K562 (cell line): Measurements from ENCODE around the gene GPN3. TPM values are rescaled to one million over a fixed set of nuclear protein-coding genes. Genes with fewer than 3 reads are reported as not detected.

ENCODE experiments used
- ARID4B ChIP-seq: sonication (generic); formaldehyde crosslinking; IDR thresholded peaks from 2 replicates; pipeline ENCODE4 v1.8.0; 2022; ENCODE audit warnings: mild to moderate bottlenecking, missing genetic modification reagents
- ASH1L ChIP-seq: fragments of 450-650 bp; IDR thresholded peaks from 2 replicates; pipeline ENCODE4 v1.6.1; 2018; ENCODE audit warnings: borderline replicate concordance, mild to moderate bottlenecking, low read depth; ENCODE audit not compliant: partially characterized antibody
- ATF1 ChIP-seq, 2 experiments: fragments of 450-650 bp in 1 of 2; IDR thresholded peaks; 2 replicates each; pipeline ENCODE4 v1.6.1; 2016; ENCODE audit warnings: missing compliant biosample characterization in 1 of 2, missing genetic modification characterization in 1 of 2
- BCLAF1 ChIP-seq, 2 experiments: fragments of 450-650 bp in 1 of 2; IDR thresholded peaks; 2 replicates each; pipeline ENCODE4 v1.6.1; 2011 to 2017; ENCODE audit warnings: low read depth in 2 of 2, antibody characterized with exemption in 1 of 2, borderline replicate concordance in 1 of 2, low read length in 1 of 2, mild to moderate bottlenecking in 1 of 2, mixed read lengths in 1 of 2; ENCODE audit not compliant: control insufficient read depth in 1 of 2
- BHLHE40 ChIP-seq: IDR thresholded peaks from 2 replicates; pipeline ENCODE4 v1.6.1; 2011; ENCODE audit warnings: low read length, improper control_type of control experiment
- CSDE1 ChIP-seq, 2 experiments: fragments of 450-650 bp; IDR thresholded peaks; 2 replicates each; pipeline ENCODE4 v1.6.1; 2016; ENCODE audit warnings: mild to moderate bottlenecking in 1 of 2
- FIP1L1 ChIP-seq: fragments of 200-400 bp; formaldehyde crosslinking; IDR thresholded peaks from 2 replicates; pipeline ENCODE4 v1.6.1; 2018; ENCODE audit warnings: mild to moderate bottlenecking, low read depth, low read length; ENCODE audit not compliant: poor library complexity, severe bottlenecking
- FOS ChIP-seq: IDR thresholded peaks from 3 replicates; pipeline ENCODE4 v1.6.1; 2011; ENCODE audit not compliant: insufficient read length; ENCODE audit errors: extremely low read depth
- FOXP1 ChIP-seq: sonication (generic); formaldehyde crosslinking; IDR thresholded peaks from 2 replicates; pipeline ENCODE4 v1.8.0; 2022; ENCODE audit warnings: mild to moderate bottlenecking, missing genetic modification reagents
- KDM1A ChIP-seq, 2 experiments: fragments of 450-650 bp; IDR thresholded peaks; 2 replicates each; pipeline ENCODE4 v1.6.1; 2016; ENCODE audit warnings: mild to moderate bottlenecking in 2 of 2
- POLR2H ChIP-seq: IDR thresholded peaks from 2 replicates; pipeline ENCODE4 v1.6.1; 2016; ENCODE audit warnings: missing genetic modification characterization, low read depth, mild to moderate bottlenecking, control low read depth, missing compliant biosample characterization, moderate library complexity
- PRMT5 ChIP-seq: sonication (generic); formaldehyde crosslinking; IDR thresholded peaks from 2 replicates; pipeline ENCODE4 v1.5.0; 2020; ENCODE audit warnings: missing genetic modification reagents
- RAD51 ChIP-seq: fragments of 450-650 bp; IDR thresholded peaks from 2 replicates; pipeline ENCODE4 v1.7.1; 2016; ENCODE audit warnings: low read depth, mild to moderate bottlenecking, borderline replicate concordance
- SMAD1 ChIP-seq: fragments of 150-350 bp; IDR thresholded peaks from 2 replicates; pipeline ENCODE4 v1.6.1; 2014; ENCODE audit warnings: low read length, low read depth; ENCODE audit not compliant: partially characterized antibody
- SMAD2 ChIP-seq: fragments of 150-350 bp; IDR thresholded peaks from 2 replicates; pipeline ENCODE4 v1.6.1; 2014; ENCODE audit warnings: low read depth, mild to moderate bottlenecking, low read length
- STAT5B ChIP-seq: fragments of 250-450 bp; sonication (Bioruptor Pico); IDR thresholded peaks from 2 replicates; pipeline ENCODE4 v1.8.0; 2021; ENCODE audit warnings: mild to moderate bottlenecking, inconsistent platforms
- ZBTB17 ChIP-seq: fragments of 450-650 bp; formaldehyde crosslinking; IDR thresholded peaks from 2 replicates; pipeline ENCODE4 v1.4.0; 2020; ENCODE audit warnings: mild to moderate bottlenecking
- ZNF217 ChIP-seq: sonication (generic); formaldehyde crosslinking; IDR thresholded peaks from 2 replicates; pipeline ENCODE4 v1.8.0; 2022; ENCODE audit warnings: mild to moderate bottlenecking, missing genetic modification reagents
- polyA plus RNA-seq, 8 experiments: library from polyadenylated mRNA; depleted of rRNA in 4 of 8; stranded (reverse) in 5 of 8; unstranded in 3 of 8; fragments of >200 nt; fragmentation: Nextera tagmentation in 2 of 8; fragmentation: Illumina TruSeq in 1 of 8; extraction: Ambion mirVana in 2 of 8; extraction: Trizol in 1 of 8; gene quantifications; 2 replicates each; pipeline versions ENCODE4 v1.2.1 to v1.2.3, GENCODE V29; 2011 to 2014; ENCODE audit warnings: inconsistent platforms in 1 of 8, missing spikeins in 1 of 8
- total RNA-seq, 7 experiments: library from RNA; depleted of rRNA in 6 of 7; stranded (reverse); fragments of >200 nt in 6 of 7; fragmentation: Illumina TruSeq in 2 of 7; extraction: Trizol in 2 of 7; gene quantifications; 2 replicates each; pipeline versions ENCODE4 v1.2.1 to v1.2.3, GENCODE V29; 2011 to 2021; ENCODE audit warnings: low replicate concordance in 1 of 7
- TF ChIP-seq, protein P1 (sequence below): fragments of 450-650 bp; formaldehyde crosslinking; conservative IDR thresholded peaks from 2 replicates; pipeline ENCODE4 v1.4.0; 2022; ENCODE audit warnings: mild to moderate bottlenecking, missing genetic modification characterization

Gene GPN3
- total and polyA plus RNA-seq, 9 of the 15 experiments (the other 6 are each of a cell fraction or from before 2014, with no cell fraction given) = 35.8 to 123 (median 64.2) TPM

- TF ChIP-seq ARID4B (CRISPR knock-in tag) (no peak; the same call in 1 of the 2 replicates), FIP1L1 (peak; percentile 80), RAD51 (peak; percentile 34; the same call in 1 of the 2 replicates), CSDE1 (IDR thresholded peaks at IDR 0.05) (no peak), ZNF217 (CRISPR knock-in tag) (no peak), FOS (peak; percentile 19), PRMT5 (CRISPR knock-in tag) (no peak), FOXP1 (CRISPR knock-in tag) (peak; percentile 19; the same call in 1 of the 2 replicates), KDM1A (IDR thresholded peaks at IDR 0.05) (peak; percentile 74 to 81), ZBTB17 (CRISPR knock-in tag) (no peak), SMAD2 (no peak), STAT5B (no peak), ASH1L (no peak), SMAD1 (peak; percentile 50), POLR2H (tag) (peak; percentile 73), BCLAF1 (IDR thresholded peaks at IDR 0.05; ENCODE audit: borderline replicate concordance in 1 of 2, control insufficient read depth in 1 of 2, low read depth in 2 of 2, low read length in 1 of 2) (no peak), ATF1 (CRISPR knock-in tag; IDR thresholded peaks at IDR 0.05) (no peak), ATF1 (tag; IDR thresholded peaks at IDR 0.05) (peak; percentile 89), BHLHE40 (peak; percentile 82)
- TF ChIP-seq, protein P1, sequence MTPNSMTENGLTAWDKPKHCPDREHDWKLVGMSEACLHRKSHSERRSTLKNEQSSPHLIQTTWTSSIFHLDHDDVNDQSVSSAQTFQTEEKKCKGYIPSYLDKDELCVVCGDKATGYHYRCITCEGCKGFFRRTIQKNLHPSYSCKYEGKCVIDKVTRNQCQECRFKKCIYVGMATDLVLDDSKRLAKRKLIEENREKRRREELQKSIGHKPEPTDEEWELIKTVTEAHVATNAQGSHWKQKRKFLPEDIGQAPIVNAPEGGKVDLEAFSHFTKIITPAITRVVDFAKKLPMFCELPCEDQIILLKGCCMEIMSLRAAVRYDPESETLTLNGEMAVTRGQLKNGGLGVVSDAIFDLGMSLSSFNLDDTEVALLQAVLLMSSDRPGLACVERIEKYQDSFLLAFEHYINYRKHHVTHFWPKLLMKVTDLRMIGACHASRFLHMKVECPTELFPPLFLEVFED (CRISPR knock-in tag) = no peak
These were observed at the start of gene GPN3, which contains the start of gene FAM216A (continued) for GRCh38 chr12:110468214-110469048.
